Right ventricle myocardium superior (tissue), 1 donor: ENCODE measurements around the gene NOD2. TPM values are rescaled to one million over a fixed set of nuclear protein-coding genes. Genes with fewer than 3 reads are reported as not detected.

Source experiments
- ATAC-seq: fragments of 200-7000 bp; cut with Tn5 transposase; one replicate; pipeline ENCODE4 v1.9.1; 2020; ENCODE audit warnings: mild to moderate bottlenecking; ENCODE audit not compliant: poor library complexity
- DNase-seq: peaks from one replicate; pipeline ENCODE4 v3.0.0-alpha.2; 2020
- intact Hi-C: fragments of 100-400 bp; cut with DNase I; formaldehyde crosslinking; loops from one replicate; pipeline ENCODE4 v1.11.2; 2022
- total RNA-seq: library from RNA; stranded (reverse); fragmentation: NEBNext Ultra II Directional; extraction: Animal tissue kit (Norgen Biotek cat#: 25700); gene quantifications from one replicate; pipeline ENCODE4 v1.2.1, GENCODE V29; 2021
- donor health status: DM: no; HTN: yes; CAD: no; lungs with severe emphysema.

The NOD2 gene
- total RNA-seq, 1 donor from 2014 or later = 0.48 TPM

DNA sequence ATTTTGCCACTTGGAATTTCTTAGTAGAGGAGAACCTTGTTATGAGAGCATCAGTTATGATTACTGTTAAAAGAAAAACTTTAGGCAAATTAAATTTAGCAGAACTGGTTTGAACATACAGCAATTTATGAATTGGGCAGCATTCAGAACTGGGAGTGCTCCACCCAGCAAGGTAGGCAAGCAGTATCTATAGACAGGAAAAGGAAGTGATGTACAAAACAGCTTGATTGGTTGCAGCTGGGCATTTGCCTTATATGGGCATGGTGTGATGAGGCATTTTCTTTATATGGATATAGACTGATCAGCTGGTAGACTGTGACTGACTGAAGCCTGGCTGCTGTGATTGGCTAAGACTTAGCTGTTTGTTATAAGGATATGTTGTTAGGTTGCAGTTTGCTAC lies 30.9 kb downstream of the NOD2 start:
- intact Hi-C loops = no loop called here
- no peak for DNase-seq
- ATAC-seq = no peak

DNA sequence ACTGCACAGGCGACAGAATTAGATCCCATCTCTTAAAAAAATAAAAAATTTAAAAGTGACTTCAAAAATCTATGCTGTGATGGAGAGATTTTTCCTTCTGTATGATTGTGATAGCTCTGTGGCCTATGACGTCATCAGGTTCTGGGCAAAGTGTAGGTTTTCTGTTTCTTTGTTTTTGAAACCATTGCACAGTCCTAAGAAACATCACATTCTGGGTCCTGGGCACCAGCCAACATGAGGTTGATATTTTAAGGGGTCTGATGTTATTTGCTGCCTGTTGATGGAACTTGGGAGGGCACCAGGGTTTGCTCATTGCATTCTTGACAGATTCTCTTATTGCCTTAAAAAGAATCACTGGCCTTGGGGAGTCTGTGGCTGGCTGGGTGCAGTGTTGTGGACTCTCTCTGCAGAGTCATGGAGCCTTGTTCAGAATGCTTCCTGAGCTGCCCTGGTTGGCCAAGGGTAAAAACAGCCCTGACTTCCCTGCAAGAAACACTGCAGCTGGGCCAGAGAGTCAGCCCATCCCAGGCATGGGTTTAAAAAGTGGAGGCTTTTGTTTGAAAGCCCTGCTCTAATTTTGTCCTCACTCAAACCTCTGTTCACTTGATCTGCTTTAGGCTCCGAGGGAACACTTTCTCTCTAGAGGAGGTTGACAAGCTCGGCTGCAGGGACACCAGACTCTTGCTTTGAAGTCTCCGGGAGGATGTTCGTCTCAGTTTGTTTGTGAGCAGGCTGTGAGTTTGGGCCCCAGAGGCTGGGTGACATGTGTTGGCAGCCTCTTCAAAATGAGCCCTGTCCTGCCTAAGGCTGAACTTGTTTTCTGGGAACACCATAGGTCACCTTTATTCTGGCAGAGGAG lies 38.0 kb downstream of the NOD2 start:
- DNase-seq = no peak
- ATAC-seq = no peak
- intact Hi-C loops = no loop called here

DNA sequence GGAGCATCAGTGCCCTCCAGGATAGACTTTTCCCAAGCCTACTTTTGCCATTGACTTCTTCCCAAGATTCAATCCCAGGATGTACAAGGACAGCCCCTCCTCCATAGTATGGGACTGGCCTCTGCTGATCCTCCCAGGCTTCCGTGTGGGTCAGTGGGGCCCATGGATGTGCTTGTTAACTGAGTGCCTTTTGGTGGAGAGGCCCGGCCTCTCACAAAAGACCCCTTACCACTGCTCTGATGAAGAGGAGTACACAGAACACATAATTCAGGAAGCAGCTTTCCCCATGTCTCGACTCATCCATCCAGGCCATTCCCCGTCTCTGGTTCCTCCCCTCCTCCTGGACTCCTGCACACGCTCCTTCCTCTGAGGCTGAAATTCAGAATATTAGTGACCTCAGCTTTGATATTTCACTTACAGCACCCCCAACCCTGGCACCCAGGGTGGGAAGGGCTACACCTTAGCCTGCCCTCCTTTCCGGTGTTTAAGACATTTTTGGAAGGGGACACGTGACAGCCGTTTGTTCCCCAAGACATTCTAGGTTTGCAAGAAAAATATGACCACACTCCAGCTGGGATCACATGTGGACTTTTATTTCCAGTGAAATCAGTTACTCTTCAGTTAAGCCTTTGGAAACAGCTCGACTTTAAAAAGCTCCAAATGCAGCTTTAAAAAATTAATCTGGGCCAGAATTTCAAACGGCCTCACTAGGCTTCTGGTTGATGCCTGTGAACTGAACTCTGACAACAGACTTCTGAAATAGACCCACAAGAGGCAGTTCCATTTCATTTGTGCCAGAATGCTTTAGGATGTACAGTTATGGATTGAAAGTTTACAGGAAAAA lies 38.8 kb downstream of the NOD2 start:
- no peak for ATAC-seq

DNA sequence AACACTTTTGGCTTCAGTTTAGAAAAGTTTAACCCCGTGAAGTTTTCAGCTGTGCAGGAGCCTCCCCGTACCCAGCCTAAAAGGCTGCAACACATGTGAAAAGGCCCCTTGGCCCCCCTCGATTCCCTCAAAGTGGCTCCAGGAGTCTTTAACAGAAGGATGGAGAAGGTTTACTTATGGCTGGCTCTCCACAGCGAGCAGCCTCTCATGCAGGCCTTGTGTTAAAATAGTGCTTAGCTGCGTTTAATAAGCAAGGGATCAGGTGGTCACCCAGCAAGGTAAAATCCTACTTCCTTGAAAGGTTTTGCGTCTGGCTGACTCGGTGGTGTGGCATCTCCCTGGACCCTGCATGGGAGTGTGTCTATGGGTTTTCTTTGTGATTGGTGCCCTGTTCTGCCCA lies 40.1 kb downstream of the NOD2 start:
- intact Hi-C loops = no loop called here
- ATAC-seq (no peak), DNase-seq (no peak)

More for the DNA sequence above, 38.8 kb downstream of the NOD2 start:
- intact Hi-C loops = no loop called here
- no peak for DNase-seq

GRCh38 chr16:50735629-50736122 lies 42.3 kb downstream of the NOD2 start:
- ATAC-seq (no peak), DNase-seq (no peak)
- intact Hi-C loops = no loop called here

GRCh38 chr16:50736448-50736847 lies 43.0 kb downstream of the NOD2 start:
- DNase-seq = no peak
- intact Hi-C loops = no loop called here

GRCh38 chr16:50737420-50737959 lies 44.1 kb downstream of the NOD2 start:
- intact Hi-C loops = no loop called here
- no peak for ATAC-seq
- no peak for DNase-seq

More at GRCh38 chr16:50736448-50736847, 43.0 kb downstream of the NOD2 start:
- ATAC-seq = no peak

- no peak for ATAC-seq
- DNase-seq = no peak
- intact Hi-C loops = no loop called here
Observed at GRCh38 chr16:50739031-50739430, 45.6 kb downstream of the NOD2 start.

- intact Hi-C loops = loop anchor here (5.0 kb wide), 1 partner anchor 143 kb away; no protein-coding TSS in a partner anchor
- ATAC-seq (no peak), DNase-seq (no peak)
Observed at GRCh38 chr16:50740736-50741135, 47.3 kb downstream of the NOD2 start.

DNA sequence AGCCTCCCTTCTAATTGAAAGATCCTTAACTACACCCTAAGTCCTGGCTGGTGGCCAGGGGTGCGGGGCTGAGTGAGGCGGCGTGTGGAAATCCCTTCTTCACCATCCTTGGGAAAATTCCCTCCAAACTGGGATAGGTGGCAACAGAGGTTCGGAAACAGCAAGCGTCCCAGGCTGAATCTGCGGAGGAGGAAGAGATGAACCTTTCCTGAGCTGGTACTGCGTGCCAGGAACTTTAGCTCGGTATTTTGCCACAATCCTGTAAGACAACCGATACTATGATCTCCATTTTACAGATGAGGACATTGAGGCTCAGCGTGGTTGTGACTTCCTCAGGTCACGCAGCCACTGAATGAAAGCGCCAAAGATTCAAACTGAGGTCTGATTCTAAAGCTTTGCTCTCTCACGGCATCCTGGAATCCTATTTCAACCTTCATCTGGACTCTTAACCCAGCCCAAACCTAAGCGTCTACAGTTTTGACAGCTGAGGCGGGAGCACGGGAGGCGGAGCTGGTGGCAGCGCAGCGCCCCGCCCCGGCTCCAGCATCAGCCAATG lies 47.9 kb downstream of the NOD2 start:
- intact Hi-C loops = loop anchor here (5.0 kb wide), 1 partner anchor 144 kb away; no protein-coding TSS in a partner anchor
- ATAC-seq (peak; percentile 0), DNase-seq (peak; percentile 49)

- intact Hi-C loops = loop anchor here (5.0 kb wide), 1 partner anchor 145 kb away; no protein-coding TSS in a partner anchor
- ATAC-seq (peak; percentile 99), DNase-seq (peak; percentile 100)
Observed at GRCh38 chr16:50741781-50742575, 48.6 kb downstream of the NOD2 start, which contains the start of gene CYLD. CYLD (plus strand) TSS chr16:50742086; CDS start chr16:50749699, 7,613 bp downstream.

DNA sequence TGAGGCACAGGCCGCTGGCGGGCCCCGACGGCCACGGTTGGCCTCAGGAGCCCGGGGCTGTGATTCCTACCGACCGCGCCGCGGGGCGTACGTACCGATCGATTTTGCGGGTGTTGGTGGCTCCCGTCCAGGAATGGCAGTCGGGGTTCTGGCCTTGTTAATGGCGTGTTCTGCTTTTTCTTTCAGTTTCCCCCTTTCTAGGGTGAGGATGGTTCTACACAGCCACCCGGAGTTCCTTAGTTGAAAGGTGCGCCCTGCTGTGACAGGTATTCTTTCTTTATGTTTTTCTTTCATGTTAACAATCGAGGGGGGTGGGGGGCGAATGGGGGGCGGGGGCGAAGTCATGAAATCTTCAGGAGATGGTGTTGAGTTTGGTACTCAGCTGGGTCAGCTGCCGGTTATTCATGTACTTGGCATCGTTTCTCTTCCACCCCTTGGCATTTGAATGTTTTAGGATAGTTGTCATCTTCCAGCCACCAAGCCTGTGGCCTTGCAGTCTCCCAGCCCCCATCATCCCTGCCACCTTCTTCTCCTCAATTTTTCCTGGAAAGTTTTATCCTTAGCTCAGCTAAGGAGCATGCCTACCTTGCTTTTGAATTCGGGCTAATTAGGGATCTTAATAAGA lies 49.3 kb downstream of the NOD2 start:
- DNase-seq (peak; percentile 58), ATAC-seq (no peak)
- intact Hi-C loops = loop anchor here (5.0 kb wide), 1 partner anchor 145 kb away; no protein-coding TSS in a partner anchor

GRCh38 chr16:50743581-50744225 lies 50.3 kb downstream of the NOD2 start:
- DNase-seq (no peak), ATAC-seq (no peak)
- intact Hi-C loops = loop anchor here (5.0 kb wide), 1 partner anchor 146 kb away; no protein-coding TSS in a partner anchor

DNA sequence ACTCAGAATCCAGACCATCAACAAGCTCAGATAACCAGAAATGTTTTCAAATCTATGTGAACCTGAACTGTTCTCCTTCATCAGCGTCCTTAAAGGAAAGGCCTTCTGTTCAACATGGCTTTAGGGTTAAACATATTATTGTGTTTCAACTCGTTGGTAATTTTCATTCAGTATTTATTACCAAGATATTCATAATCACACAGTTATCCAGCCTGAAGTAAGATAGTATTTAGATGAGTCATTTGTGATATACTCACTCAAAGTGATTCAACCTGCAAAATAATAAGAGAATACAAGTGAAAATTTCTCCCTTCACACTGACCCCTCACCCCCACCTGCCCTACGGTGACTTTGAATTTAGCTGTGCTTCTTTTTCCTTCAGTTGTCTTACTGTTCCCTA lies 51.5 kb downstream of the NOD2 start:
- intact Hi-C loops = loop anchor here (5.0 kb wide), 1 partner anchor 148 kb away; no protein-coding TSS in a partner anchor
- DNase-seq (no peak), ATAC-seq (no peak)

GRCh38 chr16:50745940-50746339 lies 52.5 kb downstream of the NOD2 start:
- intact Hi-C loops = no loop called here
- no peak for ATAC-seq

DNA sequence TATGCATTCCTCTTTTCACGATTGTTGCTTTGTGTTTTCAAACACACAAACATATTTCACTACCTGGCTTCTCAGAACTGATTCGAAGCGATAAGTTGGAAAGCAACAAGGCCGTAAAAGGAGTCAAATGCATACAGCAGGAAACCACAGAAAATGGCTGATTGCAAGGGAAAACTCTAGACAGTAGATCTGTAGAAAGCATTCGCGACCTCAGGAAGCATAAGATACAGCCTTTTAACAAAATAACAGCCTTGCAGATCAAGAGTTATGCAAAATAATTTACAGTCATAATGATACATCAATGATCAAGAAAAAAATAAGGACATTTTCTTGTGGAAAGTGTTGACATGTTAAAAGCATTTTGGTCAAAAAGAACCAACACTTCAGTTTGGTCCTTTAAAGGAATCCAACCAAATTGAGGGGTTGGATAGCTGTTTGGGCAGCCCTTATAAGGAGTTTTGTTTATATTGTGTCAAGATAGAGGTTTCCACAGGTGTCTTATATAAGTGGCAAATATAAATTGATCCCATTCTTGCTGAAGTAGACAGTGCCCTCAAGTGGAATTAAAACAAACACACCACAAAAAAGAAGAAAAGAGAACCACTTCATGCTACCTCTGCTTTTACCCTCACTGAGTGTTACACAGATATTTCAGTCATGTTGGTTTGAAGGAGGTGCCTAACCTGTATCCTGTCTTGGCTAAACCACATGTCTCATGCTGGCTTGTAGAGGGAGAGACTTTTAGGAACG lies 54.0 kb downstream of the NOD2 start:
- DNase-seq = no peak
- intact Hi-C loops = no loop called here
- peak; percentile 46 for ATAC-seq

More at GRCh38 chr16:50745940-50746339, 52.5 kb downstream of the NOD2 start:
- no peak for DNase-seq
